MM.1S (cell line): ENCODE data around the gene CADM4.

ENCODE experiments used
- DNase-seq: peaks from one replicate; pipeline ENCODE4 v3.0.0-alpha.2; 2015
- H2AFZ ChIP-seq: fragments of 300-600 bp; sonication (generic); 2 replicates; pipeline ENCODE4 v1.6.0; 2016; ENCODE audit warnings: antibody characterized with exemption, low read length
- H3F3A ChIP-seq: fragments of 300-600 bp; sonication (generic); 2 replicates; pipeline ENCODE4 v1.6.1; 2016; ENCODE audit warnings: mild to moderate bottlenecking, antibody characterized with exemption, low read length, moderate library complexity, mixed read lengths; ENCODE audit not compliant: insufficient read depth
- H3K27ac ChIP-seq: fragments of 300-600 bp; sonication (generic); 2 replicates; pipeline ENCODE4 v1.5.1; 2016; ENCODE audit warnings: mild to moderate bottlenecking, low read length
- H3K27me3 ChIP-seq: fragments of 300-600 bp; sonication (generic); replicated peaks from 2 replicates; pipeline ENCODE4 v1.6.0; 2016; ENCODE audit warnings: low read length; ENCODE audit not compliant: insufficient read depth
- H3K36me3 ChIP-seq: fragments of 300-600 bp; sonication (generic); replicated peaks from 2 replicates; pipeline ENCODE4 v1.6.1; 2016; ENCODE audit warnings: mild to moderate bottlenecking, low read length, mixed read lengths; ENCODE audit not compliant: insufficient read depth
- H3K4me1 ChIP-seq: fragments of 300-600 bp; sonication (generic); 2 replicates; pipeline ENCODE4 v1.6.1; 2016; ENCODE audit warnings: low read length, mixed read lengths
- H3K4me2 ChIP-seq: fragments of 300-600 bp; sonication (generic); 2 replicates; pipeline ENCODE4 v1.6.0; 2016; ENCODE audit warnings: low read depth, low read length
- H3K4me3 ChIP-seq: fragments of 300-600 bp; sonication (generic); 2 replicates; pipeline ENCODE4 v1.5.1; 2016; ENCODE audit warnings: low read length, mixed read lengths
- H3K79me2 ChIP-seq: fragments of 300-600 bp; sonication (generic); 2 replicates; pipeline ENCODE4 v1.6.1; 2016; ENCODE audit warnings: mixed run types, low read length, mixed read lengths
- H3K9ac ChIP-seq: fragments of 300-600 bp; sonication (generic); 2 replicates; pipeline ENCODE4 v1.6.1; 2016; ENCODE audit warnings: low read length, mixed read lengths
- H3K9me2 ChIP-seq: fragments of 300-600 bp; sonication (generic); replicated peaks from 2 replicates; pipeline ENCODE4 v1.6.1; 2016; ENCODE audit warnings: mild to moderate bottlenecking, low read length, mixed read lengths; ENCODE audit not compliant: insufficient read depth
- H3K9me3 ChIP-seq: fragments of 300-600 bp; sonication (generic); replicated peaks from 2 replicates; pipeline ENCODE4 v1.6.1; 2016; ENCODE audit warnings: mild to moderate bottlenecking, low read length, mixed read lengths; ENCODE audit not compliant: insufficient read depth
- H4K20me1 ChIP-seq: fragments of 300-600 bp; sonication (generic); 2 replicates; pipeline ENCODE4 v1.6.1; 2016; ENCODE audit warnings: mild to moderate bottlenecking, low read length, moderate library complexity, mixed read lengths; ENCODE audit not compliant: insufficient read depth
- EZH2 ChIP-seq: fragments of 300-600 bp; sonication (generic); optimal IDR thresholded peaks from 2 replicates; pipeline ENCODE3; 2017; ENCODE audit warnings: low read depth, mild to moderate bottlenecking, antibody characterized with exemption, low read length, mixed read lengths
- EZH2phosphoT487 ChIP-seq: fragments of 300-600 bp; sonication (generic); IDR thresholded peaks from 2 replicates; pipeline ENCODE4 v1.6.1; 2018; ENCODE audit warnings: antibody characterized with exemption, low read length
- TF ChIP-seq, protein P1 (sequence below): fragments of 300-600 bp; sonication (generic); IDR thresholded peaks from 2 replicates; pipeline ENCODE4 v1.5.1; 2016; ENCODE audit warnings: antibody characterized with exemption, low read length, mixed read lengths

CADM4 gene

DNA sequence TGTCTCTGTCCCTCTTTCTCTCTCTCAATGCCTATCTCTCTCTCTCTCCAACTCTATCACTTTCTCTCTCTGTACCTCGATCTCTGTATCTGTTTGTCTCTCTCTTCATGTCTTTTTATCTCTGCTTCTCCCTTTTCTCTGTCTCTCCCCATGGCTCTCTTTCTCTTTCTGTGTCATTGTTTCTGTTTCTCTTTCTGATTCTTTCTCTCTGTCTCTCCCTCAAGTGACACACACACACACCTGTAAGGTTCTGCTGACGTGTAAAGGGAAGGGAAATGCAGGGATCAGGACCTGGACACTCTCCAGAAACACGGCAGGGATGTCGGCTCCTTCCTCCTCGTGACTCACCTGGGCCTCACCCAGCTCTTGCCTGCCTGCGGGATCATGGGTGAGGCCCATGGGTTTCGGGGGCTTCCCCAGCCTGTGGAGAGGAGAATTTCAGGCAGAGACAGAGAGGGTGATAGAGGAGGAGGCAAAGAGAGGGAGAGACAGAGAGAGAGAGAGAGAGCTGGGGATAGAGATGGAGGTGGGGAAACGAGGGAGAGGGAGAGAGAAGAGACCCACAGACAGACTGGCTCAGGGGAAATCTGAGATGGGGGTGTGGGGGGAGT lies 35.7 kb upstream of the CADM4 start:
- H3K9me3 ChIP-seq: no peaks in the 10 kb centered on the region
- TF ChIP-seq, protein P1, sequence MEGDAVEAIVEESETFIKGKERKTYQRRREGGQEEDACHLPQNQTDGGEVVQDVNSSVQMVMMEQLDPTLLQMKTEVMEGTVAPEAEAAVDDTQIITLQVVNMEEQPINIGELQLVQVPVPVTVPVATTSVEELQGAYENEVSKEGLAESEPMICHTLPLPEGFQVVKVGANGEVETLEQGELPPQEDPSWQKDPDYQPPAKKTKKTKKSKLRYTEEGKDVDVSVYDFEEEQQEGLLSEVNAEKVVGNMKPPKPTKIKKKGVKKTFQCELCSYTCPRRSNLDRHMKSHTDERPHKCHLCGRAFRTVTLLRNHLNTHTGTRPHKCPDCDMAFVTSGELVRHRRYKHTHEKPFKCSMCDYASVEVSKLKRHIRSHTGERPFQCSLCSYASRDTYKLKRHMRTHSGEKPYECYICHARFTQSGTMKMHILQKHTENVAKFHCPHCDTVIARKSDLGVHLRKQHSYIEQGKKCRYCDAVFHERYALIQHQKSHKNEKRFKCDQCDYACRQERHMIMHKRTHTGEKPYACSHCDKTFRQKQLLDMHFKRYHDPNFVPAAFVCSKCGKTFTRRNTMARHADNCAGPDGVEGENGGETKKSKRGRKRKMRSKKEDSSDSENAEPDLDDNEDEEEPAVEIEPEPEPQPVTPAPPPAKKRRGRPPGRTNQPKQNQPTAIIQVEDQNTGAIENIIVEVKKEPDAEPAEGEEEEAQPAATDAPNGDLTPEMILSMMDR: no peak
- TF ChIP-seq EZH2 (no peak), EZH2phosphoT487 (no peak)
- H3K9ac ChIP-seq: peak overlapping the region; percentile 65
- H2AFZ ChIP-seq: peak overlapping the region; percentile 96
- peak overlapping the region; percentile 51 for H3K4me3 ChIP-seq
- H3K4me2 ChIP-seq: peak overlapping the region; percentile 94
- no peaks in the 10 kb centered on the region for H3K36me3 ChIP-seq
- peaks cover 4% of the 10 kb centered on the region; the same call in 1 of the 2 replicates for H3F3A ChIP-seq
- H3K9me2 ChIP-seq: no peaks in the 10 kb centered on the region
- H3K4me1 ChIP-seq: peaks cover 16% of the 10 kb centered on the region
- peaks cover 7% of the 10 kb centered on the region for H3K27me3 ChIP-seq
- H4K20me1 ChIP-seq: no peaks in the 10 kb centered on the region
- H3K27ac ChIP-seq: peak overlapping the region; percentile 57; the same call in 1 of the 2 replicates
- peak; percentile 53 for DNase-seq
- no peaks in the 10 kb centered on the region for H3K79me2 ChIP-seq

DNA sequence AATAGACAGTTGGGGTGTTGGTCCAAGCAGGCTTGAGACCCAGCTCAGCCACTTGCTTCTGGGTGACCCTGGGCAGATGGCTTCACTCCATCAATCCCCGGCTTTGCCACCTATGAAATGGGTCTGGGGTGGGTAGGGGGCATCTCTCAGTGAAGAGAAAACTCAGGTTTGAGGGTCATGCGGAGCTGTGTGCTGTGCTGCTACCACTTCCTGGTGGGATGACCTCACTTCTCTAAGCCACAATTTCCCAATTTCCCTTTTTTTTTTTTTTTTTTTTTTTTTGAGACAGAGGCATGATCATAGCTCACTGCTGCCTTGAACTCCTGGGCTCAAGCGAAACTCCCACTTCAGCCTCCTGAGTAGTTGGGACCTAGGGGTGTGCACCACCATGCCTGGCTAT lies 34.9 kb upstream of the CADM4 start:
- Histone ChIP-seq H3K27me3 (peaks cover 14% of the 10 kb centered on the region), H3K79me2 (no peaks in the 10 kb centered on the region), H3K9me3 (no peaks in the 10 kb centered on the region), H3K27ac (peak overlapping the region; percentile 57; the same call in 1 of the 2 replicates), H2AFZ (peak overlapping the region; percentile 96), H4K20me1 (no peaks in the 10 kb centered on the region), H3K4me2 (peak overlapping the region; percentile 94; the same call in 1 of the 2 replicates), H3K36me3 (no peaks in the 10 kb centered on the region), H3K9ac (peak overlapping the region; percentile 65; the same call in 1 of the 2 replicates), H3K4me1 (peaks cover 16% of the 10 kb centered on the region), H3K9me2 (no peaks in the 10 kb centered on the region), H3K4me3 (no peak overlapping the region), H3F3A (peaks cover 4% of the 10 kb centered on the region; the same call in 1 of the 2 replicates)
- TF ChIP-seq EZH2 (no peak), EZH2phosphoT487 (no peak)
- TF ChIP-seq, protein P1: no peak
- DNase-seq: no peak

DNA sequence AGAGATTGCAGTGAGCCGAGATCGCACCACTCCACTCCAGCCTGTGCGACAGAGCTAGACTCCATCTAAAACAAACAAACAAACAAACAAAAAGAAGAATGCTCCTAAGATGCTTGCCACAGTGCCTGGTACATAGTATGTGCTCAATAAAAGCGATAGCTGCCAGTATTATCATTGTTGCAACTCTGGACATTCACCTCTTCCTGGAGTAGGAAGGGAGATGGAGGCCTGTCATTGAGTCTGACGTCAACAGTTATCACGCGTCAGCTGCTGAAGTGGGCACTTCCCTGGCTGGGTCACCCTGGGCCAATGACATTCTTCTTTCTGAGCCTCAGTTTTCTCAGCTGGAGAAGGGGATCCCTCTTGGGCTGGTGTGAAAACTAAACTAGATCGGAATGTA lies 34.5 kb upstream of the CADM4 start:
- no peaks in the 10 kb centered on the region for H4K20me1 ChIP-seq
- no peak overlapping the region for H2AFZ ChIP-seq
- peaks cover 18% of the 10 kb centered on the region for H3K27me3 ChIP-seq
- no peak for DNase-seq
- no peak overlapping the region for H3K4me2 ChIP-seq
- H3K4me1 ChIP-seq: peaks cover 16% of the 10 kb centered on the region
- H3K27ac ChIP-seq: no peak overlapping the region
- H3K9me2 ChIP-seq: no peaks in the 10 kb centered on the region
- H3K9ac ChIP-seq: no peak overlapping the region
- TF ChIP-seq EZH2phosphoT487 (no peak), EZH2 (no peak)
- TF ChIP-seq, protein P1: no peak
- no peaks in the 10 kb centered on the region for H3K36me3 ChIP-seq
- no peak overlapping the region for H3K4me3 ChIP-seq
- H3K79me2 ChIP-seq: no peaks in the 10 kb centered on the region
- H3F3A ChIP-seq: peaks cover 4% of the 10 kb centered on the region; the same call in 1 of the 2 replicates
- H3K9me3 ChIP-seq: no peaks in the 10 kb centered on the region
